Heart left ventricle (tissue), 16 donors: ENCODE results near the gene MACC1. TPM values are rescaled to one million over a fixed set of nuclear protein-coding genes. Genes with fewer than 3 reads are reported as not detected.
"Not testable (repeated sequence)": the region's sequence is repeated elsewhere in the genome, so short reads cannot be mapped to it uniquely, and the experiment has no call there.

Experiments
- ATAC-seq, 4 donors: fragments of 200-7000 bp; cut with Tn5 transposase; one replicate each; pipeline ENCODE4 v1.9.1; 2020 to 2022; ENCODE audit warnings: moderate library complexity in 4 of 4, mild to moderate bottlenecking in 3 of 4, moderate number of reproducible peaks in 1 of 4
- DNase-seq, 5 donors: peaks; one replicate each; pipeline ENCODE4 v3.0.0-alpha.2; 2020
- H3K27ac ChIP-seq, 12 donors: fragments of 200-600 bp; sonication (generic) in 4 of 12; one replicate each; pipeline versions ENCODE4 v1.5.0 to v1.8.0; 2016 to 2022; ENCODE audit warnings: mild to moderate bottlenecking in 2 of 12
- H3K27me3 ChIP-seq, 9 donors: fragments of 200-600 bp; sonication (generic) in 2 of 9; one replicate each; pipeline versions ENCODE4 v1.5.1 to v1.8.0; 2016 to 2022; ENCODE audit warnings: mild to moderate bottlenecking in 3 of 9
- H3K36me3 ChIP-seq, 9 donors: fragments of 200-600 bp; sonication (generic) in 2 of 9; one replicate each; pipeline versions ENCODE4 v1.5.0 to v1.8.0; 2018 to 2022; ENCODE audit warnings: mild to moderate bottlenecking in 2 of 9
- H3K4me1 ChIP-seq, 12 donors: fragments of 200-600 bp; sonication (generic) in 4 of 12; one replicate each; pipeline versions ENCODE4 v1.5.0 to v1.8.0; 2016 to 2022; ENCODE audit warnings: mild to moderate bottlenecking in 3 of 12
- H3K4me3 ChIP-seq, 12 donors: fragments of 200-600 bp; sonication (generic) in 4 of 12; one replicate each; pipeline versions ENCODE4 v1.5.0 to v1.8.0; 2017 to 2022; ENCODE audit warnings: mild to moderate bottlenecking in 9 of 12, moderate library complexity in 4 of 12
- H3K9me3 ChIP-seq, 12 donors: fragments of 200-600 bp; sonication (generic) in 4 of 12; one replicate each; pipeline versions ENCODE4 v1.5.0 to v1.8.0; 2016 to 2022; ENCODE audit warnings: mild to moderate bottlenecking in 1 of 12
- CTCF ChIP-seq, 12 donors: fragments of 200-600 bp; sonication (generic) in 4 of 12; IDR thresholded peaks; one replicate each; pipeline versions ENCODE4 v1.5.0 to v1.8.0; 2018 to 2022; ENCODE audit warnings: antibody characterized with exemption in 12 of 12, mild to moderate bottlenecking in 5 of 12
- POLR2A ChIP-seq, 2 donors: fragments of 450-650 bp; IDR thresholded peaks; one replicate each; pipeline ENCODE4 v1.6.1; 2017; ENCODE audit warnings: antibody characterized with exemption in 2 of 2, mild to moderate bottlenecking in 2 of 2, moderate library complexity in 2 of 2
- WGBS, 4 donors: extraction: QIAGEN DNeasy Blood & Tissue Kit in 2 of 4; methylation state at CpG; one replicate each; pipeline versions ENCODE4 v1.1.5 to v1.1.7; 2013 to 2018; 5-methylcytosine and 5-hydroxymethylcytosine counted together
- intact Hi-C, 10 donors: fragments of 100-400 bp; cut with DNase I; formaldehyde crosslinking; loops; one replicate each; pipeline versions ENCODE4 v1.11.1 to v1.14.2; 2022
- polyA plus RNA-seq, 2 donors: library from polyadenylated mRNA; stranded (reverse); fragments of 200-250 nt; gene quantifications; one replicate each; pipeline ENCODE4 v1.2.3, GENCODE V29; 2013
- total RNA-seq, 9 donors: library from RNA; depleted of rRNA in 2 of 9; stranded (reverse); fragments of >200 nt in 2 of 9; fragmentation: NEBNext Ultra II Directional in 3 of 9; extraction: Animal tissue kit (Norgen Biotek cat#: 25700) in 3 of 9; gene quantifications; one replicate each; pipeline versions ENCODE4 v1.1.0 to v1.2.4, GENCODE V29; 2016 to 2023
- donor health status: ischemic (EF 13 %, LVEDD 7.1; RV severe dilation, severe dysfunction).
- donor health status: healthy with polysubstance abuse.
- donor health status: DM: no; HTN: yes; CAD: no.
- donor health status: DM: no; HTN: no; CAD: no.
- donor health status: ischemic (EF 25% LVEDD 6.9; RV normal size, moderate dysfunction).
- donor health status: ischemic (EF 25% LVEDD 5.7; RV mildly dilated, moderate dysfunction).
- donor health status: healthy.
- donor health status: DM: yes; HTN: yes; CAD: no.
- donor health status: ischemic (EF 35%, LVEDD 5.7; RV mildly dilated, moderate dysfunction).
- donor health status: nonischemic (EF 11% LVEDD 7.7; RV severe dilation, severe dysfunction).
- donor health status: DM: yes; HTN: yes; CAD: no.
- donor health status: PGD.
- donor health status: ischemic (EF 29% LVEDD 5.4; RV normal size, mild dysfunction).
- donor health status: nonischemic (EF 23%, LVEDD 6.1; RV moderate dilation, normal function).

MACC1 gene
- total and polyA plus RNA-seq, 11 donors, result under 0.01 to 1.3 (median 0.12) TPM; not detected in 4

DNA sequence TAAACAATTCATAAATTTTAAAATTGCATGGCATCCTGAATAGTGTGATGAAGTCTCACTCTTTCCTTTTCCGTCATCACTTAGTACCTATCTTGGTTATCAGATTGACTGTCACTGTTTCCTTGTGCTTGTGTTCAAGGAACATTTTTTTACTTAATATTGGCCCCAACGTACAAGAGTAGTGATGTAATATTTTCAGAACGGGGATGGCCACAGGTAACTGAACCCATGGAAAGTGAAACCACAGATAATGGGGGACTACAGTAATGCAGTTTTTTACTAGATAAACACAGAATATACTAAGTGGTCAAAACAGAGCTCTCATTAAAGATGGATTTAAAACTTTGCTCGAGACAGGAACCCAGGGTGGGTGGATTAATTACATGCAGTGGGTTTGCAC lies 85.4 kb downstream of the MACC1 start:
- Histone ChIP-seq H3K4me1 (no peaks in the 10 kb centered on the region), H3K27ac (no peak overlapping the region), H3K27me3 (no peaks in the 10 kb centered on the region), H3K4me3 (no peak overlapping the region), H3K9me3 (no peaks in the 10 kb centered on the region), H3K36me3 (no peaks in the 10 kb centered on the region)
- no peak for TF ChIP-seq POLR2A (IDR thresholded peaks at IDR 0.05)
- TF ChIP-seq CTCF (IDR thresholded peaks at IDR 0.05), result no peak
- DNase-seq, result no peak
- no peak for ATAC-seq
- intact Hi-C loops, result no loop called here
- 71 to 76% (median 74%) methylated on average over 4 of the region's 4 CpGs for WGBS, 4 donors

DNA sequence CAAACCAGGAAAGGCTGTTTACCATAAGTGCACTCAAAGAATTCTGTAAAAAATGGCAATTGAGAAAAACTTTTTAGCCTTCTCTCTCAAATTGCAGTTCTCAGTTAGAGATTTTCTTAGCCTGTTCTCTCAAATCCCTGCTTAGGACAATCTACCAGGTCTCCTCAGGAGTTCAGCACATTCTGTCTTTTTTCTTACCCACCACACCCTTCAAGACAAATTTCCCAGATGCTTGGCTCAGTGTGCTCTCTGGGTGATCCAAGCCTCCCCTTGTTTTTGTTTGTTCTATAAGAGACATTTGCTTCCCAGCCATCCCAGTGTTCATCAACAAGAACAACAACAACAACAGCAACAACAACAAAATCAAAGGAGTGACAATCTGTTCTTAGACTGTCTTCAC lies 87.3 kb downstream of the MACC1 start:
- ATAC-seq (no peak), DNase-seq (no peak)
- H3K27ac ChIP-seq, result no peak overlapping the region
- no peaks in the 10 kb centered on the region for H3K4me1 ChIP-seq
- H3K36me3 ChIP-seq, result no peaks in the 10 kb centered on the region
- H3K4me3 ChIP-seq, result no peak overlapping the region
- intact Hi-C loops, result no loop called here
- TF ChIP-seq POLR2A (IDR thresholded peaks at IDR 0.05) (no peak), CTCF (IDR thresholded peaks at IDR 0.05) (no peak)
- no peaks in the 10 kb centered on the region for H3K27me3 ChIP-seq
- H3K9me3 ChIP-seq, result no peaks in the 10 kb centered on the region

- WGBS, 4 donors, result 66 to 72% (median 69%) methylated on average over 2 of the region's 2 CpGs
- ATAC-seq, result no peak
- no peak for DNase-seq
- TF ChIP-seq POLR2A (IDR thresholded peaks at IDR 0.05), result no peak
- TF ChIP-seq CTCF (IDR thresholded peaks at IDR 0.05), result no peak
- H3K27me3 ChIP-seq, result no peaks in the 10 kb centered on the region
- no peak overlapping the region for H3K4me3 ChIP-seq
- no peaks in the 10 kb centered on the region for H3K36me3 ChIP-seq
- H3K9me3 ChIP-seq, result no peaks in the 10 kb centered on the region
- H3K27ac ChIP-seq, result no peak overlapping the region
- intact Hi-C loops, result no loop called here
- no peaks in the 10 kb centered on the region for H3K4me1 ChIP-seq
Measured at GRCh38 chr7:20128001-20128400, 89.2 kb downstream of the MACC1 start.

DNA sequence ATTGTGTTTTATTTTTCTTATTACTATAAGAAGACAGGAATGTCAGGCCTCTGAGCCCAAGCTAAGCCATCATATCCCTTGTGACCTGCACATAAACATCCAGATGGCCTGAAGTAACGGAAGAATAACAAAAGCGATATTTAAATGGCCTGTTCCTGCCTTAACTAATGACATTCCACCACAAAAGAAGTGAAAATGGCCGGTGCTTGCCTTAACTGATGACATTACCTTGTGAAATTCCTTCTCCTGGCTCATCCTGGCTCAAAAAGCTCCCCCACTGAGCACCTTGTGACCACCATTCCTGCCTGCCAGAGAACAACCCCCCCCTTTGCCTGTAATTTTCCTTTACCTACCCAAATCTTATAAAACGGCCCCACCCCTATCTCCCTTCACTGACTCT lies 91.1 kb downstream of the MACC1 start:
- DNase-seq, H3K27me3 ChIP-seq, H3K4me3 ChIP-seq, H3K9me3 ChIP-seq, ATAC-seq, H3K4me1 ChIP-seq, H3K27ac ChIP-seq, H3K36me3 ChIP-seq, intact Hi-C loops: not testable (repeated sequence)
- 55 to 70% (median 66%) methylated on average over 4 of the region's 4 CpGs for WGBS, 4 donors

- WGBS, 4 donors, result 88 to 92% (median 89%) methylated on average over 6 of the region's 6 CpGs
- H3K4me3 ChIP-seq, DNase-seq, intact Hi-C loops, H3K9me3 ChIP-seq, H3K4me1 ChIP-seq, H3K27ac ChIP-seq, H3K36me3 ChIP-seq, H3K27me3 ChIP-seq, ATAC-seq: not testable (repeated sequence)
Measured at GRCh38 chr7:20124087-20124486, 93.1 kb downstream of the MACC1 start.

DNA sequence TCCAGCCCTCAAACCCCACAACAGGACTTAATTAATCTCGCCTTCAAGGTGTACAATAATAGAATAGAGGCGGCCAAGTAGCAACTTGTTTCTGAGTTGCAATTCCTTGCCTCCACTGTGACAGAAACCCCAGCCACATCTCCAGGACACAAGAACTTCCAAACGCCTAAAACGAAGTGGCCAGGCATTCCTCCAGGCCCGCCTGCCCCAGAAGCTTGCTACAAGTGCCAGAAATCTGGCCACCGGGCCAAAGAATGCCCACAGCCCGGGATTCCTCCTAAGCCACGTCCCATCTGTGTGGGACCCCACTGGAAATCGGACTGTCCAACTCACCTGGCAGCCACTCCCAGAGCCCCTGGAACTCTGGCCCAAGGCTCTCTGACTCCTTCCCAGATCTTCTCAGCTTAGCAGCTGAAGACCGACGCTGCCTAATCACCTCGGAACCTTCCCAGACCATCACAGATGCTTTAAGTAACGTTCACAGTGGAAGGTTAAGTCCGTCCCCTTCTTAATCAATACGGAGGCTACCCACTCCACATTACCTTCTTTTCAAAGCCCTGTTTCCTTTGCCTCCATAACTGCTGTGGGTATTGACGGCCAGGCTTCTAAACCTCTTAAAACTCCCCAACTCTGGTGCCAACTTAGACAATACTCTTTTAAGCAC lies 94.4 kb downstream of the MACC1 start:
- H3K4me3 ChIP-seq, DNase-seq, intact Hi-C loops, H3K4me1 ChIP-seq, H3K36me3 ChIP-seq, H3K27me3 ChIP-seq, ATAC-seq, H3K27ac ChIP-seq, H3K9me3 ChIP-seq: not testable (repeated sequence)
- 79 to 82% (median 81%) methylated on average over 16 of the region's 16 CpGs for WGBS, 4 donors
